Measurements from ENCODE around the gene KIRREL1. TPM values are rescaled to one million over a fixed set of nuclear protein-coding genes. Genes with fewer than 3 reads are reported as not detected.
A peak's percentile ranks its signal among the peaks of the same experiment; 100 is the strongest.

KIRREL1 gene
- total and polyA plus RNA-seq, 10 donors = 1.4 to 50.9 (median 20.3) TPM

DNA sequence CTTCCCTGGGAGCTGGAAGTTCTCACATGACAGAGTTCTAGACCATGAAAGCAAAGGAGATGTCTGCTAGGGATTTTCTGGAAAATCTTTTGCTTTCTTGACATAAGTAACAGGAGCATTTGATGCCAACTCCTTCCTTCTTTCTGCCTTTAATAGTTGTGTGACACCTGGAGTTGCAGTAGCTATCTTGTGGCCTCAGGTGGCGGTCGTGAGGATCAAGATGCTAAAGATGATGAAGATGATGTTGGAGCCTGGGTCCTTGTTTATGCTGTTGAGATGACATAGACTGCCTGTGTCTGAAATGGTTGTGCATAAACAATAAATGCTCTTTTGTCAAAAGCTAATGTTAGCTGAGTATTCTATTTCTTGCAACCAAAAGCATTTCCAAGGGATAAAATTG lies 32.7 kb upstream of the KIRREL1 start:
- 63 to 89% (median 81%) methylated on average over 2 of the region's 2 CpGs for WGBS, 5 donors
- Histone ChIP-seq H3K9me3 (no peaks in the 10 kb centered on the region), H3K36me3 (no peaks in the 10 kb centered on the region), H3K4me1 (peaks cover 0 to 21% (median 12%) of the 10 kb centered on the region in 6 donors), H3K27ac (no peak overlapping the region), H3K27me3 (replicated peaks in 1 of 7) (peaks cover 0 to 50% (median 0%) of the 10 kb centered on the region in 7 donors), H3K4me3 (no peak overlapping the region)
- intact Hi-C loops (cut with DNase I; ENCODE audit: low total_unique reads) = loop anchor here (10.0 kb wide), 1 partner anchor 164 kb away; a partner anchor contains a TSS
- DNase-seq = no peak
- TF ChIP-seq POLR2AphosphoS5 (IDR thresholded peaks at IDR 0.05) = no peak
- TF ChIP-seq POLR2A (IDR thresholded peaks at IDR 0.05) = no peak
- TF ChIP-seq, protein P1, sequence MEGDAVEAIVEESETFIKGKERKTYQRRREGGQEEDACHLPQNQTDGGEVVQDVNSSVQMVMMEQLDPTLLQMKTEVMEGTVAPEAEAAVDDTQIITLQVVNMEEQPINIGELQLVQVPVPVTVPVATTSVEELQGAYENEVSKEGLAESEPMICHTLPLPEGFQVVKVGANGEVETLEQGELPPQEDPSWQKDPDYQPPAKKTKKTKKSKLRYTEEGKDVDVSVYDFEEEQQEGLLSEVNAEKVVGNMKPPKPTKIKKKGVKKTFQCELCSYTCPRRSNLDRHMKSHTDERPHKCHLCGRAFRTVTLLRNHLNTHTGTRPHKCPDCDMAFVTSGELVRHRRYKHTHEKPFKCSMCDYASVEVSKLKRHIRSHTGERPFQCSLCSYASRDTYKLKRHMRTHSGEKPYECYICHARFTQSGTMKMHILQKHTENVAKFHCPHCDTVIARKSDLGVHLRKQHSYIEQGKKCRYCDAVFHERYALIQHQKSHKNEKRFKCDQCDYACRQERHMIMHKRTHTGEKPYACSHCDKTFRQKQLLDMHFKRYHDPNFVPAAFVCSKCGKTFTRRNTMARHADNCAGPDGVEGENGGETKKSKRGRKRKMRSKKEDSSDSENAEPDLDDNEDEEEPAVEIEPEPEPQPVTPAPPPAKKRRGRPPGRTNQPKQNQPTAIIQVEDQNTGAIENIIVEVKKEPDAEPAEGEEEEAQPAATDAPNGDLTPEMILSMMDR (IDR thresholded peaks at IDR 0.05 in 8 of 11, conservative IDR thresholded peaks at IDR 0.05 in 3 of 11) = no peak

DNA sequence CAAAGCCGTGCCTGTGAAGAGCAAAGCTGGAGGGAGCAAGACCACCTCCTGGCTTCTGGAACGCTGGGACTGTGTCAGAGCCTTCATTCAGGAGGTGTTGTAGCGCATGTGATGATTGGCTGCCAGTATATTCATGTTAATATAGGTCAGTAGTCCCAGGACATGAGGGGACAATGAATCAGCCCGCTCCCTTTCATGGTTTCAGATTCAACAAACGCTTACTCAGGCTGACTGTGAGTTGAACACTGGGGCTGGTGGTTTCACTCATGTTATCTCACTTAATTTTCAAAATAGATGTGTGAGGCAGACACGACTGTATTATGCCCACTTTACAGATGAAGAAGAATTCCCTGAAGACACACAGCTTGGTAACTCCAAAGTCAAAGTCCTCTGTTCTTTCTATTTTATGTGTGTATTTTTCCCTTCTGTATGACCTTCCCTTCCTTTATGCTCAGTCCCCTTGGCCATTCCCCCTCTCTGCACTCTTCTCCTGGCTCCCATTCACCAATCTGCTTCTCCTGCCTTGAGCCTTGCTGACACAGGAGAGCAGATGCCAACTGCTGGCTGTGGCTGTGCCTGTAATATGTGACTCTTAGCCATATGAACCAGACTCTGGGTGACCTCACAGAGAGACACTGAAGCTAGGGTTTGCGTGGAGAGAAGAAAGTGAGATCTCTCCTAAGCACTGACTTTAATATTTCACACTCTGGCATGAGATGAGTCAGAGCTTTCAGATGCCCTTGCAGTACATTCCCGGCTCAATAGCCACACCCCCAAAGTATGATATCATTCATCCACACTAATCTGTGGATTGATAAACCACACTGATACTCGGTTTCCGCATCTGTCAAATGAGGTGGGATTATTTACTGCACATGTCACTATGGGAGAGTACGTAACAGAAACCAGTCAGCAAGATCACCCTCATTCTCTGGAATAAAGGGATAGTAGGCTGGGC lies 31.4 kb upstream of the KIRREL1 start:
- Histone ChIP-seq H3K9me3 (peaks cover 0 to 2% (median 0%) of the 10 kb centered on the region in 8 donors), H3K36me3 (no peaks in the 10 kb centered on the region), H3K4me3 (no peak overlapping the region), H3K4me1 (peaks cover 0 to 8% (median 5%) of the 10 kb centered on the region in 6 donors), H3K27ac (no peak overlapping the region), H3K27me3 (replicated peaks in 1 of 7) (peaks cover 0 to 52% (median 0%) of the 10 kb centered on the region in 7 donors)
- TF ChIP-seq, protein P1 (IDR thresholded peaks at IDR 0.05 in 8 of 11, conservative IDR thresholded peaks at IDR 0.05 in 3 of 11) = no peak
- TF ChIP-seq POLR2AphosphoS5 (IDR thresholded peaks at IDR 0.05) (no peak), POLR2A (IDR thresholded peaks at IDR 0.05) (no peak)
- 55 to 70% (median 59%) methylated on average over 11 of the region's 11 CpGs for WGBS, 5 donors
- DNase-seq = no peak
- intact Hi-C loops (cut with DNase I; ENCODE audit: low total_unique reads) = loop anchor here (10.0 kb wide), 1 partner anchor 163 kb away; a partner anchor contains a TSS

DNA sequence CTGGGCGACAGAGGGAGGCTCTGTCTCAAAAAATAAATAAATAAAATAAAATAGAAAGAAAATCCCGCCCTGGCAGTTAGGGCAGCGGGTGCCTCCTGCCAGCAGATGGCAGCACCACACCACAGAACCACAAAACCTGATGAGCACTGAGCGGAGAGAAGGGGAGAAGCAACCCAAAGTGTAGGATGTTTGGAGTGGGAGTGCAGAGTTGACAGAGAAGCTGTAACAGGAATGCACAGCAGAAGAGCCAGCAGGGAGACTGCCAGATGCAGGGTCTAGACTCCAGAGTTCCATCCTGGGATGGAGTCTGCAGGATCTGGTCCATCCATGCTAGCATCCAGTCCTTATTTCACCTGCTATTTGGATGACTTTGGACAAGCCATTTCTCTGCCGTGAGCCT lies 29.7 kb upstream of the KIRREL1 start:
- 10 to 20% (median 14%) methylated on average over 5 of the region's 5 CpGs for WGBS, 5 donors
- no peak overlapping the region for H3K4me3 ChIP-seq
- peak; percentile 84 for DNase-seq
- peaks cover 0 to 7% (median 5%) of the 10 kb centered on the region in 6 donors for H3K4me1 ChIP-seq
- TF ChIP-seq, protein P1 (IDR thresholded peaks at IDR 0.05 in 8 of 11, conservative IDR thresholded peaks at IDR 0.05 in 3 of 11) = peak; percentile 79 to 94 (median 88)
- TF ChIP-seq POLR2AphosphoS5 (IDR thresholded peaks at IDR 0.05) = no peak
- peaks cover 0 to 9% (median 0%) of the 10 kb centered on the region in 8 donors for H3K9me3 ChIP-seq
- H3K27me3 ChIP-seq (replicated peaks in 1 of 7) = peaks cover 0 to 45% (median 0%) of the 10 kb centered on the region in 7 donors
- H3K36me3 ChIP-seq = no peaks in the 10 kb centered on the region
- H3K27ac ChIP-seq = no peak overlapping the region
- intact Hi-C loops (cut with DNase I; ENCODE audit: low total_unique reads) = loop anchor here (10.0 kb wide), 1 partner anchor 161 kb away; a partner anchor contains a TSS

DNA sequence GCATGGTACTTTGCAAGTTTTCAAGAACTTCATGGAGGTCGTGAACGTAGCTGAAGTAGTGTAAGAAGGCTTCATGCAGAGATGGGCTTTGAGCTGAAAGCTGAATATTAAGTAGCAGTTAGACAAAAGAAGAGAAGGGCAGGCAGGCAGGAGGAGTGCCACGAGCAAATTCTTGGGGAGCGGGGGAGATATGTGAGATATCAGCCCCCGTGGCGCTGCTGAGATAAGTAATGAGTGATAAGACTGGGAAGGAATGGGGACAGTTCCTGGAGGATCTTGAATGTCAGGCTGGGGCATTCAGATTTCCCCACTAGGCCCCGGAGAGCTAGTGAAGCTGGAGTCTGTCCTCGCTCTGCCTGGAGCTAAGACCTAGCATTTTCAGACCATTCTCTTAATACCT lies 27.9 kb upstream of the KIRREL1 start:
- Histone ChIP-seq H3K9me3 (peaks cover 0 to 9% (median 0%) of the 10 kb centered on the region in 8 donors), H3K4me1 (peaks cover 0 to 7% (median 5%) of the 10 kb centered on the region in 6 donors), H3K27me3 (replicated peaks in 1 of 7) (peaks cover 0 to 40% (median 0%) of the 10 kb centered on the region in 7 donors), H3K27ac (no peak overlapping the region), H3K36me3 (no peaks in the 10 kb centered on the region), H3K4me3 (no peak overlapping the region)
- no peak for TF ChIP-seq POLR2AphosphoS5 (IDR thresholded peaks at IDR 0.05)
- TF ChIP-seq, protein P1 (IDR thresholded peaks at IDR 0.05 in 8 of 11, conservative IDR thresholded peaks at IDR 0.05 in 3 of 11) = no peak
- TF ChIP-seq POLR2A (IDR thresholded peaks at IDR 0.05) = no peak
- DNase-seq = no peak
- 83 to 90% (median 87%) methylated on average over 8 of the region's 8 CpGs for WGBS, 5 donors
- intact Hi-C loops (cut with DNase I; ENCODE audit: low total_unique reads) = loop anchor here (10.0 kb wide), 1 partner anchor 159 kb away; a partner anchor contains a TSS

Measured in spleen (tissue), 11 donors.